ENCODE results near the gene ZNF740.

Gene ZNF740

DNA sequence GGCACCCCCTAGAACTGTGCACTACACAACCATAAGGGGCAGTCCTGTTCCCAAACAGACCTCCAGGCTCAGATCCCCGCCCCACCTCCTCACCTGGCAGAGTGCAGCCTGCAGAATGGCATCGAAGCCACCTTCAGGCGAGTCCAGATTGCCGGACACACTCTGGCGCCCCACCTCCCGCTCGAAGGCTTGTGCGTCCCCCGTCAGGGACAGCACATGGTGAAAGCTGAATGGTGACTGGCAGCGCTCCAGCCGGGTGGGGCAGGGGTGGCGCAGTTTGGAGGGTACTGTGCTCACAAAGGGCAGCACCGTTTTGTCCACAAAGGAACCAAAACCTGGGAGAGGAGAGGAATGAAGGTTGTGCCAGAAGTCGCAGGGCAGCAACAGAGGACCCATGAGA, 16.0 kb downstream of the ZNF740 start:
- no peaks in the 10 kb centered on the region; the same call in 1 of the 2 replicates for H3K36me3 ChIP-seq (ENCODE audit: insufficient read depth, low read length)
- no peak overlapping the region for H3K9ac ChIP-seq (ENCODE audit: low read depth, low read length, poor library complexity, severe bottlenecking)
- H3K9me2 ChIP-seq (replicated peaks; ENCODE audit: low read depth, low read length) = no peaks in the 10 kb centered on the region
- TF ChIP-seq EZH2phosphoT487 (IDR thresholded peaks at IDR 0.05; ENCODE audit: borderline replicate concordance) = no peak
- TF ChIP-seq, protein P1, sequence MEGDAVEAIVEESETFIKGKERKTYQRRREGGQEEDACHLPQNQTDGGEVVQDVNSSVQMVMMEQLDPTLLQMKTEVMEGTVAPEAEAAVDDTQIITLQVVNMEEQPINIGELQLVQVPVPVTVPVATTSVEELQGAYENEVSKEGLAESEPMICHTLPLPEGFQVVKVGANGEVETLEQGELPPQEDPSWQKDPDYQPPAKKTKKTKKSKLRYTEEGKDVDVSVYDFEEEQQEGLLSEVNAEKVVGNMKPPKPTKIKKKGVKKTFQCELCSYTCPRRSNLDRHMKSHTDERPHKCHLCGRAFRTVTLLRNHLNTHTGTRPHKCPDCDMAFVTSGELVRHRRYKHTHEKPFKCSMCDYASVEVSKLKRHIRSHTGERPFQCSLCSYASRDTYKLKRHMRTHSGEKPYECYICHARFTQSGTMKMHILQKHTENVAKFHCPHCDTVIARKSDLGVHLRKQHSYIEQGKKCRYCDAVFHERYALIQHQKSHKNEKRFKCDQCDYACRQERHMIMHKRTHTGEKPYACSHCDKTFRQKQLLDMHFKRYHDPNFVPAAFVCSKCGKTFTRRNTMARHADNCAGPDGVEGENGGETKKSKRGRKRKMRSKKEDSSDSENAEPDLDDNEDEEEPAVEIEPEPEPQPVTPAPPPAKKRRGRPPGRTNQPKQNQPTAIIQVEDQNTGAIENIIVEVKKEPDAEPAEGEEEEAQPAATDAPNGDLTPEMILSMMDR (conservative IDR thresholded peaks at IDR 0.05; ENCODE audit: low read length) = 0 out of 2 replicates have a peak, but pooled peaks have one; percentile 11
- H3K4me1 ChIP-seq (ENCODE audit: insufficient read depth, low read length, poor library complexity, severe bottlenecking) = peaks cover 35% of the 10 kb centered on the region
- 0 out of 2 replicates have a peak, but pooled peaks cover 3% of the 10 kb centered on the region for H3F3A ChIP-seq (ENCODE audit: low read depth)
- no peaks in the 10 kb centered on the region for H4K20me1 ChIP-seq (ENCODE audit: insufficient read depth, low read length, poor library complexity, severe bottlenecking)
- no peaks in the 10 kb centered on the region for H3K27me3 ChIP-seq (ENCODE audit: insufficient read depth, low read length, poor library complexity, severe bottlenecking)
- no peaks in the 10 kb centered on the region for H3K79me2 ChIP-seq (ENCODE audit: insufficient read depth, low read length)
- no peak overlapping the region for H2AFZ ChIP-seq (ENCODE audit: low read length)
- no peak overlapping the region for H3K4me3 ChIP-seq (ENCODE audit: low read length, poor library complexity, severe bottlenecking)
- H3K9me3 ChIP-seq (ENCODE audit: insufficient read depth, low read depth, low read length) = no peaks in the 10 kb centered on the region
- no peak overlapping the region for H3K4me2 ChIP-seq (ENCODE audit: low read depth, low read length, poor library complexity, severe bottlenecking)

DNA sequence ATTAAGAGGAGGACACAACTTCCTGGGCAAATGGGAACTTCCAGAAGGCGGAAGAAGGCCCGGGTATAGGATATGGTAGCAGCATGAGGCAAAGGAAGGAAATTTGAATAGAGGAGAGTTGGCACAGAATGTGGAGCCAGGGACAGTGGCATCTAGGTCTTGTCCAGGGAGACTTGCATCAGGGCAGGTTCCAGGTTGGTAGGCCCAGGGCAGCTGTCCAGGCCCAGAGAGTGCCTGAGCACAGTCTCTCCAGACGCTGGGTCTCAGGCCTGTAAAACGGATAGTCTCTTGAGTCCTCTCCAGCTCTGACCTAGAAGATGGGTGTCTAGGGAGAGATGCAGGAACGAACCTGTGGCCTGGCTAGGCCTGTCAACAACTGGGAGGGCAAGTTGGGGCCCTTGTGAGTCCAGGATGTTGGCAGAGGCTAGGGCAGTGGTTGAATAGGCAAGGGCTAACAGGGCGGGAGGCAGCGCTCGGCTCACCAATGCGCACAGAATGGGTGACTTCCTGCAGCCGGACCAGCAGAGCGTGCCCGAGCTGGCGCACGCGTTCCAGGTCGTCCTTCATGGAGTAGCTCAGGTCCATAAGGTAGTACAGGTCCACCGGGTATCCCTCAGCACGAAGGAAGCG, 16.6 kb downstream of the ZNF740 start:
- Histone ChIP-seq H3K4me3 (ENCODE audit: low read length, poor library complexity, severe bottlenecking) (no peak overlapping the region), H3K36me3 (ENCODE audit: insufficient read depth, low read length) (no peaks in the 10 kb centered on the region; the same call in 1 of the 2 replicates), H3K79me2 (ENCODE audit: insufficient read depth, low read length) (no peaks in the 10 kb centered on the region), H3K9me3 (ENCODE audit: insufficient read depth, low read depth, low read length) (no peaks in the 10 kb centered on the region), H3K27me3 (ENCODE audit: insufficient read depth, low read length, poor library complexity, severe bottlenecking) (no peaks in the 10 kb centered on the region), H2AFZ (ENCODE audit: low read length) (no peak overlapping the region), H3K4me2 (ENCODE audit: low read depth, low read length, poor library complexity, severe bottlenecking) (no peak overlapping the region), H4K20me1 (ENCODE audit: insufficient read depth, low read length, poor library complexity, severe bottlenecking) (no peaks in the 10 kb centered on the region), H3K9me2 (replicated peaks; ENCODE audit: low read depth, low read length) (no peaks in the 10 kb centered on the region), H3F3A (ENCODE audit: low read depth) (0 out of 2 replicates have a peak, but pooled peaks cover 3% of the 10 kb centered on the region), H3K9ac (ENCODE audit: low read depth, low read length, poor library complexity, severe bottlenecking) (no peak overlapping the region), H3K4me1 (ENCODE audit: insufficient read depth, low read length, poor library complexity, severe bottlenecking) (peaks cover 35% of the 10 kb centered on the region)
- TF ChIP-seq, protein P1 (conservative IDR thresholded peaks at IDR 0.05; ENCODE audit: low read length) = no peak
- TF ChIP-seq EZH2phosphoT487 (IDR thresholded peaks at IDR 0.05; ENCODE audit: borderline replicate concordance) = no peak

DNA sequence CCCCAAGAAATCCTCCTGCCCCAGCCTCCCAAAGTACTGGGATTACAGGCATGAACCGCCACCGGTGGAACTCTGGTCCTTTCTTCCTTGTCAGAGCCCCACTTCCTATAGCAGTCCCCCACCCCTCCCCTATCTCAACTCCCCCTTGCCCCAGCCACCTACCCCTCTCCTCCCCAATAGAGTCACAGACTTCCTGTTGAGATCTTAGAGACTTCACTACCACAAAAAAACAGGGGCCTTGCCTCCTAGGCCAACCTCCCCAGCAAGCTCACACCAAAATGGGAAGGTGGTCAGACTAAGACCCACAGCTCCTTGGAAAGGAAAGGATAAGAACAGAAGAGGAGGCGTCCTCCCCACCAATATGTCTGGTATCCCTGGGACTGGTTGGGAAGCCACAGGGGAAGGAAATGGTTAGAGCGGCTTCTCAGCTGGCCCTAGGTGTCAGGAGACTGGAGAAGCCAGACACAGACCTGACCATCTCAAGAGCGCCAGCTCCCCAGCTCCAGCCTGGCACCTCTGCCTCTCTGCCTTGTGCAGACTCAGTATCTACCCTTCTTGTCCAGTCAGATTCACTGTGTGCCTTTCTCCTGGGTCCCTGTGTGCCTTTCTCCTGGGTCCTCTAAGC, 18.1 kb downstream of the ZNF740 start:
- Histone ChIP-seq H3K4me3 (ENCODE audit: low read length, poor library complexity, severe bottlenecking) (peak overlapping the region; percentile 46), H3K4me1 (ENCODE audit: insufficient read depth, low read length, poor library complexity, severe bottlenecking) (peaks cover 35% of the 10 kb centered on the region), H3F3A (ENCODE audit: low read depth) (0 out of 2 replicates have a peak, but pooled peaks cover 3% of the 10 kb centered on the region), H3K9me3 (ENCODE audit: insufficient read depth, low read depth, low read length) (no peaks in the 10 kb centered on the region), H3K27me3 (ENCODE audit: insufficient read depth, low read length, poor library complexity, severe bottlenecking) (no peaks in the 10 kb centered on the region), H3K79me2 (ENCODE audit: insufficient read depth, low read length) (no peaks in the 10 kb centered on the region), H3K4me2 (ENCODE audit: low read depth, low read length, poor library complexity, severe bottlenecking) (peak overlapping the region; percentile 82), H2AFZ (ENCODE audit: low read length) (peak overlapping the region; percentile 62), H3K9me2 (replicated peaks; ENCODE audit: low read depth, low read length) (no peaks in the 10 kb centered on the region), H3K36me3 (ENCODE audit: insufficient read depth, low read length) (no peaks in the 10 kb centered on the region), H3K9ac (ENCODE audit: low read depth, low read length, poor library complexity, severe bottlenecking) (peak overlapping the region; percentile 70), H4K20me1 (ENCODE audit: insufficient read depth, low read length, poor library complexity, severe bottlenecking) (no peaks in the 10 kb centered on the region)
- TF ChIP-seq, protein P1 (conservative IDR thresholded peaks at IDR 0.05; ENCODE audit: low read length) = no peak
- TF ChIP-seq EZH2phosphoT487 (IDR thresholded peaks at IDR 0.05; ENCODE audit: borderline replicate concordance) = no peak
